HCT116 (cell line): ENCODE measurements around the gene PRKCA. TPM values are rescaled to one million over a fixed set of nuclear protein-coding genes. Genes with fewer than 3 reads are reported as not detected.

Source experiments
- ATAC-seq: fragments of 200-7000 bp; cut with Tn5 transposase; 2 replicates; pipeline ENCODE4 v1.9.1; 2020; ENCODE audit warnings: mild to moderate bottlenecking, moderate library complexity
- BruUV-seq: library from RNA; stranded (reverse); fragments of 400-500 nt; replicated peaks from 2 replicates; lab custom pipeline; 2021; lab: Mats Ljungman, UMichigan
- CTCF ChIA-PET: fragments of 300-600 bp; sonication (Branson Sonifier 250); formaldehyde crosslinking; loops from one replicate; lab custom pipeline; 2021; ENCODE audit warnings: antibody characterized with exemption; lab: Charles Lee
- POLR2A ChIA-PET: fragments of 300-600, 350-600 bp; sonication (Branson Sonifier 250); formaldehyde crosslinking; loops from one replicate; lab custom pipeline; 2021; ENCODE audit warnings: antibody characterized with exemption; lab: Charles Lee
- RAD21 ChIA-PET, 2 experiments: fragments of 300-600 bp; sonication (Branson Sonifier 250); formaldehyde crosslinking; loops; one replicate each; lab custom pipeline; 2023; ENCODE audit warnings: low total read pairs in 2 of 2; ENCODE audit not compliant: uncharacterized antibody in 2 of 2, unreplicated experiment in 2 of 2, low non-redundant PET in 1 of 2; lab: Charles Lee
- DNase-seq: peaks from one replicate; pipeline ENCODE4 v3.0.0-alpha.2; 2010; ENCODE audit warnings: low read depth, low spot score
- H2AFZ ChIP-seq: fragments of 200-600 bp; shearing (Covaris generic), sonication (generic); 2 replicates; pipeline ENCODE4 v1.6.1; 2017; ENCODE audit warnings: low read depth, mixed run types, mixed read lengths, antibody characterized with exemption, low read length; ENCODE audit not compliant: poor library complexity, severe bottlenecking
- H3K27ac ChIP-seq: 2 replicates; pipeline ENCODE4 v1.5.1; 2012; ENCODE audit warnings: low read depth, low read length
- H3K27me3 ChIP-seq: fragments of 200-600 bp; sonication (generic); 2 replicates; pipeline ENCODE4 v1.6.1; 2016; ENCODE audit warnings: mixed run types, low read length, mixed read lengths; ENCODE audit not compliant: insufficient read depth
- H3K36me3 ChIP-seq, 2 experiments: fragments of 200-500 bp in 1 of 2; fragments of 200-600 bp in 1 of 2; sonication (Bioruptor generic) in 1 of 2; sonication (generic) in 1 of 2; 2 replicates each; pipeline versions ENCODE4 v1.5.1 to v1.6.1; 2014 to 2016; ENCODE audit warnings: low read length in 2 of 2, inconsistent platforms in 1 of 2, mixed read lengths in 1 of 2, mixed run types in 1 of 2; ENCODE audit not compliant: insufficient read depth in 2 of 2, control insufficient read depth in 1 of 2
- H3K4me1 ChIP-seq, 2 experiments: fragments of 200-600 bp in 1 of 2; sonication (generic) in 1 of 2; 2 replicates each; pipeline versions ENCODE4 v1.5.1 to v1.6.1; 2012 to 2017; ENCODE audit warnings: low read length in 2 of 2, inconsistent platforms in 1 of 2, mild to moderate bottlenecking in 1 of 2, mixed read lengths in 1 of 2, mixed run types in 1 of 2, moderate library complexity in 1 of 2; ENCODE audit not compliant: insufficient read depth in 2 of 2, control insufficient read depth in 1 of 2
- H3K4me2 ChIP-seq: fragments of 200-600 bp; sonication (generic); 2 replicates; pipeline ENCODE4 v1.6.1; 2017; ENCODE audit warnings: mixed run types, low read length, mixed read lengths
- H3K4me3 ChIP-seq, 2 experiments: fragments of 200-600 bp in 1 of 2; sonication (generic) in 1 of 2; replicated peaks in 1 of 2; 2 replicates each; pipeline ENCODE4 v1.5.1; 2011 to 2016; ENCODE audit warnings: low read length in 2 of 2, control low read depth in 1 of 2, low read depth in 1 of 2, mild to moderate bottlenecking in 1 of 2, mixed read lengths in 1 of 2, mixed run types in 1 of 2
- H3K79me2 ChIP-seq: fragments of 200-600 bp; sonication (generic); 2 replicates; pipeline ENCODE4 v1.6.1; 2017; ENCODE audit warnings: mild to moderate bottlenecking, mixed run types, low read length, moderate library complexity, mixed read lengths; ENCODE audit not compliant: insufficient read depth
- H3K9ac ChIP-seq: fragments of 200-600 bp; sonication (generic); 2 replicates; pipeline ENCODE4 v1.6.1; 2016; ENCODE audit warnings: low read length, mixed read lengths
- H3K9me2 ChIP-seq: fragments of 200-600 bp; sonication (generic), shearing (Covaris generic); 2 replicates; pipeline ENCODE4 v1.6.1; 2017; ENCODE audit warnings: mixed run types, mild to moderate bottlenecking, moderate library complexity; ENCODE audit not compliant: insufficient read depth
- H3K9me3 ChIP-seq, 2 experiments: fragments of 200-500 bp in 1 of 2; fragments of 200-600 bp in 1 of 2; sonication (Bioruptor generic) in 1 of 2; sonication (generic) in 1 of 2; 2 replicates each; pipeline ENCODE4 v1.6.1; 2014 to 2017; ENCODE audit warnings: low read length in 2 of 2, mixed read lengths in 2 of 2, inconsistent platforms in 1 of 2, low read depth in 1 of 2, mild to moderate bottlenecking in 1 of 2, mixed run types in 1 of 2, moderate library complexity in 1 of 2; ENCODE audit not compliant: control insufficient read depth in 1 of 2, insufficient read depth in 1 of 2
- H4K20me1 ChIP-seq: fragments of 200-600 bp; sonication (generic), shearing (Covaris generic); 2 replicates; pipeline ENCODE4 v1.6.1; 2017; ENCODE audit warnings: mixed run types, mild to moderate bottlenecking, moderate library complexity; ENCODE audit not compliant: insufficient read depth
- ATF3 ChIP-seq: IDR thresholded peaks from 2 replicates; pipeline ENCODE4 v1.6.1; 2012
- CBX3 ChIP-seq: IDR thresholded peaks from 2 replicates; pipeline ENCODE4 v1.6.1; 2012; ENCODE audit warnings: low read depth
- CEBPB ChIP-seq: IDR thresholded peaks from 2 replicates; pipeline ENCODE4 v1.6.1; 2012; ENCODE audit warnings: low read depth
- CTCF ChIP-seq, 3 experiments: fragments of 200-600 bp in 1 of 3; sonication (generic) in 1 of 3; IDR thresholded peaks in 2 of 3; conservative IDR thresholded peaks in 1 of 3; 2 replicates each; pipeline ENCODE4 v1.5.1; 2012 to 2017; ENCODE audit warnings: low read depth in 2 of 3, low read length in 2 of 3, antibody characterized with exemption in 1 of 3, borderline replicate concordance in 1 of 3, control low read depth in 1 of 3, mild to moderate bottlenecking in 1 of 3, mixed read lengths in 1 of 3, mixed run types in 1 of 3, moderate library complexity in 1 of 3; ENCODE audit not compliant: insufficient read depth in 1 of 3
- EGR1 ChIP-seq: IDR thresholded peaks from 2 replicates; pipeline ENCODE4 v1.6.1; 2012; ENCODE audit warnings: low read depth
- ELF1 ChIP-seq: IDR thresholded peaks from 2 replicates; pipeline ENCODE4 v1.6.1; 2012; ENCODE audit warnings: low read depth, borderline replicate concordance
- EZH2 ChIP-seq: fragments of 200-600 bp; sonication (generic); IDR thresholded peaks from 2 replicates; pipeline ENCODE4 v1.6.1; 2017; ENCODE audit warnings: antibody characterized with exemption, mixed run types
- EZH2phosphoT487 ChIP-seq: fragments of 200-600 bp; IDR thresholded peaks from 2 replicates; pipeline ENCODE4 v1.6.1; 2018; ENCODE audit warnings: antibody characterized with exemption, borderline replicate concordance
- JUND ChIP-seq: IDR thresholded peaks from 2 replicates; pipeline ENCODE4 v1.6.1; 2012
- MAX ChIP-seq: IDR thresholded peaks from 2 replicates; pipeline ENCODE4 v1.6.1; 2012
- POLR2A ChIP-seq: IDR thresholded peaks from 2 replicates; pipeline ENCODE4 v1.7.0; 2011; ENCODE audit warnings: borderline replicate concordance; ENCODE audit not compliant: insufficient read depth, insufficient read length; ENCODE audit errors: extremely low read depth
- POLR2AphosphoS5 ChIP-seq: IDR thresholded peaks from 2 replicates; pipeline ENCODE4 v1.6.1; 2011; ENCODE audit warnings: mild to moderate bottlenecking, low read depth, low read length, moderate library complexity
- RAD21 ChIP-seq: IDR thresholded peaks from 2 replicates; pipeline ENCODE4 v1.6.1; 2012; ENCODE audit warnings: low read depth, mild to moderate bottlenecking
- REST ChIP-seq: IDR thresholded peaks from 2 replicates; pipeline ENCODE4 v1.6.1; 2012; ENCODE audit warnings: low read depth
- SIN3A ChIP-seq: IDR thresholded peaks from 2 replicates; pipeline ENCODE4 v1.6.1; 2012; ENCODE audit warnings: low read depth
- SP1 ChIP-seq: IDR thresholded peaks from 2 replicates; pipeline ENCODE4 v1.6.1; 2012; ENCODE audit warnings: low read depth
- TCF7L2 ChIP-seq: IDR thresholded peaks from 2 replicates; pipeline ENCODE4 v1.7.0; 2011; ENCODE audit warnings: borderline replicate concordance, inconsistent platforms; ENCODE audit not compliant: insufficient read depth, insufficient read length; ENCODE audit errors: extremely low read depth
- YY1 ChIP-seq: IDR thresholded peaks from 2 replicates; pipeline ENCODE4 v1.6.1; 2011; ENCODE audit warnings: low read length, low read depth, moderate library complexity, mild to moderate bottlenecking; ENCODE audit not compliant: insufficient replicate concordance; ENCODE audit errors: extremely low read depth
- ZBTB33 ChIP-seq: IDR thresholded peaks from 2 replicates; pipeline ENCODE4 v1.6.1; 2011; ENCODE audit warnings: mild to moderate bottlenecking, low read length, moderate library complexity; ENCODE audit not compliant: insufficient replicate concordance; ENCODE audit errors: extremely low read depth
- ZNF274 ChIP-seq: fragments of 200-500 bp; sonication (Bioruptor generic); IDR thresholded peaks from 2 replicates; pipeline ENCODE4 v1.6.1; 2014; ENCODE audit warnings: mild to moderate bottlenecking, low read depth, low read length, inconsistent platforms
- intact Hi-C: fragments of 100-400 bp; cut with micrococcal nuclease; formaldehyde crosslinking; loops from 2 replicates; pipeline ENCODE4 v1.10.0; 2022
- total RNA-seq: library from RNA; stranded (reverse); gene quantifications from one replicate; pipeline ENCODE4 v1.2.1, GENCODE V29; 2021; ENCODE audit not compliant: unreplicated experiment

Gene PRKCA
- total RNA-seq, 1 experiment from 2014 or later: 18.8 TPM

- no peaks in the 10 kb centered on the region for H4K20me1 ChIP-seq
- no peak overlapping the region for H3K4me3 ChIP-seq
- ChIA-PET RAD21 (no interaction called here), POLR2A (interaction anchor here (0.9 to 1.7 kb wide), 2 partner anchors 38 to 194 kb away, joined by 3 to 4 read pairs; no protein-coding TSS in a partner anchor), CTCF (interaction anchor here (1.0 to 2.3 kb wide), 7 partner anchors 10 to 443 kb away, joined by 3 to 12 read pairs (median 4); no protein-coding TSS in a partner anchor)
- no peak for DNase-seq
- intact Hi-C loops: loop anchor here (1.0 to 10.0 kb wide), 5 partner anchors 185 to 650 kb away; partner anchors contain the start of gene PSMD12
- no peaks in the 10 kb centered on the region for H3K9me2 ChIP-seq
- no peak overlapping the region for H2AFZ ChIP-seq
- ATAC-seq: no peak
- no peak overlapping the region for H3K4me2 ChIP-seq
- H3K79me2 ChIP-seq: no peaks in the 10 kb centered on the region
- H3K36me3 ChIP-seq: no peaks in the 10 kb centered on the region
- TF ChIP-seq SIN3A (no peak), EGR1 (no peak), ZBTB33 (no peak), ZNF274 (no peak), JUND (no peak), TCF7L2 (no peak), POLR2A (no peak), ELF1 (no peak), POLR2AphosphoS5 (no peak), EZH2phosphoT487 (no peak), CTCF (IDR thresholded peaks at IDR 0.05 in 2 of 3, conservative IDR thresholded peaks at IDR 0.05 in 1 of 3; ENCODE audit: borderline replicate concordance in 1 of 3, insufficient read depth in 1 of 3, low read depth in 2 of 3, low read length in 2 of 3) (no peak), REST (no peak), SP1 (no peak), CEBPB (no peak), RAD21 (no peak), CBX3 (no peak), YY1 (no peak), MAX (no peak), ATF3 (no peak), EZH2 (no peak)
- peaks cover 18 to 19% of the 10 kb centered on the region in 2 experiments for H3K4me1 ChIP-seq
- no peak overlapping the region for H3K27ac ChIP-seq
- no peaks in the 10 kb centered on the region for H3K27me3 ChIP-seq
- BruUV-seq: no TSS peak
- H3K9ac ChIP-seq: no peak overlapping the region
- H3K9me3 ChIP-seq: no peaks in the 10 kb centered on the region
Observed at GRCh38 chr17:66715076-66715675, 412.8 kb downstream of the PRKCA start.
